Body of pancreas (tissue), 4 donors: ENCODE data around the gene AUTS2. TPM values are rescaled to one million over a fixed set of nuclear protein-coding genes. Genes with fewer than 3 reads are reported as not detected.

Experiments
- ATAC-seq: fragments of 150-250 bp; one replicate; pipeline ENCODE4 v1.9.1; 2016
- DNase-seq, 4 donors: peaks; one replicate each; pipeline ENCODE4 v3.0.0-alpha.2; 2019
- H3K27ac ChIP-seq, 4 donors: fragments of 200-600 bp; sonication (generic); 1 replicate in 3 of 4; 2 replicates in 1 of 4; pipeline versions ENCODE4 v1.5.1 to v1.6.1; 2016 to 2019; ENCODE audit warnings: mild to moderate bottlenecking in 1 of 4, mixed read lengths in 1 of 4, moderate library complexity in 1 of 4
- H3K27me3 ChIP-seq, 2 donors: fragments of 200-600 bp; sonication (generic); one replicate each; pipeline ENCODE4 v1.6.0; 2016; ENCODE audit warnings: mild to moderate bottlenecking in 1 of 2
- H3K36me3 ChIP-seq, 2 donors: fragments of 200-600 bp; sonication (generic); replicated peaks in 1 of 2; 2 replicates each; pipeline ENCODE4 v1.5.1; 2016; ENCODE audit warnings: low read depth in 2 of 2; ENCODE audit not compliant: insufficient read depth in 1 of 2
- H3K4me1 ChIP-seq: fragments of 200-600 bp; sonication (generic); one replicate; pipeline ENCODE4 v1.6.0; 2016
- H3K4me3 ChIP-seq, 2 donors: fragments of 200-600 bp; sonication (generic); 1 replicate in 1 of 2; 2 replicates in 1 of 2; pipeline ENCODE4 v1.5.1; 2016 to 2019
- H3K9me3 ChIP-seq, 3 donors: fragments of 200-600 bp; sonication (generic); 1 replicate in 2 of 3; 2 replicates in 1 of 3; pipeline ENCODE4 v1.5.1; 2016
- POLR2A ChIP-seq, 3 donors: fragments of 450-650 bp; IDR thresholded peaks; one replicate each; pipeline ENCODE4 v1.6.1; 2016; ENCODE audit warnings: antibody characterized with exemption in 3 of 3, mild to moderate bottlenecking in 2 of 3
- WGBS, 2 donors: methylation state at CpG; one replicate each; pipeline ENCODE4 v1.1.5; 2017; 5-methylcytosine and 5-hydroxymethylcytosine counted together
- intact Hi-C: fragments of 100-400 bp; cut with DNase I; formaldehyde crosslinking; loops from one replicate; pipeline ENCODE4 v1.15.1; 2023
- total RNA-seq, 2 donors: library from RNA; depleted of rRNA; stranded (reverse); fragments of >200 nt; gene quantifications; one replicate each; pipeline ENCODE4 v1.1.0, GENCODE V29; 2016
- TF ChIP-seq, protein P1 (sequence below), 7 experiments: fragments of 450-650 bp in 4 of 7; fragments of 200-600 bp in 3 of 7; sonication (generic) in 3 of 7; IDR thresholded peaks; one replicate each; pipeline ENCODE4 v1.5.1; 2016 to 2019; ENCODE audit warnings: antibody characterized with exemption in 7 of 7

AUTS2 gene
- total RNA-seq, 2 donors from 2014 or later = 11.7 to 18.5 TPM

DNA sequence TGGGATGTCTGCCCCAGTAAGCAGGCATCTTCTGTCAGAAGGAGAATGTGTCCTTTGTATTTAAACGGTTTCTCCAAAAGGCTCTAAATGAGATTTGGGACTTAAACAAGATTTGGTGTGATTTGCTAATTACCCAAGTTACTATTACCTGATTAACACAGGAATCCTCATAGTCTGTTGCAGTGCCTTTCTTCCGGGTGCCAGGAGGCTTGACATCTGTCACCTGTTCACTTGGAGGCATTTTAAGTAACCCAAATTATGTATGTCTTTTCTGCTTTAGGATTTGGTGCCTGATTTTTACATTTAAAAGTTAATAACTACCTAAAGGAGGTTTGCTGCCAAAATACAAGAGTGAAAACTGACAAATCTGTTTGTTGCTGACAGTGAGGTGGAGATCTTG is 945.7 kb downstream of the AUTS2 start:
- Histone ChIP-seq H3K4me3 (no peak overlapping the region), H3K27ac (no peak overlapping the region), H3K27me3 (no peaks in the 10 kb centered on the region), H3K36me3 (no peaks in the 10 kb centered on the region), H3K4me1 (no peaks in the 10 kb centered on the region), H3K9me3 (no peaks in the 10 kb centered on the region)
- TF ChIP-seq, protein P1, sequence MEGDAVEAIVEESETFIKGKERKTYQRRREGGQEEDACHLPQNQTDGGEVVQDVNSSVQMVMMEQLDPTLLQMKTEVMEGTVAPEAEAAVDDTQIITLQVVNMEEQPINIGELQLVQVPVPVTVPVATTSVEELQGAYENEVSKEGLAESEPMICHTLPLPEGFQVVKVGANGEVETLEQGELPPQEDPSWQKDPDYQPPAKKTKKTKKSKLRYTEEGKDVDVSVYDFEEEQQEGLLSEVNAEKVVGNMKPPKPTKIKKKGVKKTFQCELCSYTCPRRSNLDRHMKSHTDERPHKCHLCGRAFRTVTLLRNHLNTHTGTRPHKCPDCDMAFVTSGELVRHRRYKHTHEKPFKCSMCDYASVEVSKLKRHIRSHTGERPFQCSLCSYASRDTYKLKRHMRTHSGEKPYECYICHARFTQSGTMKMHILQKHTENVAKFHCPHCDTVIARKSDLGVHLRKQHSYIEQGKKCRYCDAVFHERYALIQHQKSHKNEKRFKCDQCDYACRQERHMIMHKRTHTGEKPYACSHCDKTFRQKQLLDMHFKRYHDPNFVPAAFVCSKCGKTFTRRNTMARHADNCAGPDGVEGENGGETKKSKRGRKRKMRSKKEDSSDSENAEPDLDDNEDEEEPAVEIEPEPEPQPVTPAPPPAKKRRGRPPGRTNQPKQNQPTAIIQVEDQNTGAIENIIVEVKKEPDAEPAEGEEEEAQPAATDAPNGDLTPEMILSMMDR (IDR thresholded peaks at IDR 0.05) = no peak
- TF ChIP-seq POLR2A (IDR thresholded peaks at IDR 0.05) = no peak
- intact Hi-C loops = no loop called here
- DNase-seq (no peak), ATAC-seq (no peak)
- 82 to 86% methylated on average over 2 of the region's 2 CpGs for WGBS, 2 donors

DNA sequence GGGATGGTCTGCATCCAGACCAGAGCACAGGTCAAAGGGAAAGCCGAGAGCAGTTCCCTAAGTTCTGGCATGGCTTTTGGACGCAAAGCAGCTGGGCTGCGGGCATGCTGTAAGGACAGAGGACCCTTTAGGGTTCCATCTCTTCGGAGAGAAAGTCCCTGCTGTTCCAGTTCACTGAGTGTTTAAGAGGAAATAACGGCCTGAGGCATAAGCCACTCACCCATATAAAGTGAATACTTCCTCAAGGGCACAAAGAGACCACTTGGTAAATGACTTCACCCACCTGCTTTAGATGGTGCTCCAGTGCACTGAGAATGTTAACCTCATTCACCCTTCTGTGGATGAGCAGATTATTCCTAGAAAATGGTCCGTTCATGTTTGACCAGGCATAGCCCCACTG is 946.9 kb downstream of the AUTS2 start:
- Histone ChIP-seq H3K27ac (no peak overlapping the region), H3K36me3 (no peaks in the 10 kb centered on the region), H3K4me3 (no peak overlapping the region), H3K4me1 (no peaks in the 10 kb centered on the region), H3K9me3 (no peaks in the 10 kb centered on the region), H3K27me3 (no peaks in the 10 kb centered on the region)
- WGBS, 2 donors = 80 to 87% methylated on average over 6 of the region's 6 CpGs
- ATAC-seq = no peak
- no peak for DNase-seq
- TF ChIP-seq POLR2A (IDR thresholded peaks at IDR 0.05) = no peak
- TF ChIP-seq, protein P1 (IDR thresholded peaks at IDR 0.05) = no peak
- intact Hi-C loops = no loop called here

DNA sequence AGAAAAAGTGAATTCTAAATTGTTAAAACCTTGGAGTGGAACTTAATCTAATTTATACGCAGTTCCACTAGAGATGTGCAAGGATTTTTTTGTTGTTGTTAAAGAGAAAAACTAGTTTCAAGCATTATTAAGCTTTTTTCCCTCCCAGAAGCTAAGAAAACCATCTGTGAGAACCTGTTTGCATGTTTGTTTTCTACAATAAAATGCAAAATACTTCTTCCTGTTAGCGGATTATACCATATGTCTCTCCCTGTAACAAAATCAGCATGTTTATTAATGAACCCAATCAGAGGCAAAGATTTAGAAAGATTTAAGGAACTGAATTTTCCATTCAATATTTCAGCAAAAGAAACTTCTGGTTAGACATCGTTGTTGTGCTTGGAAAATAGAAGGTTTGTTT is 953.9 kb downstream of the AUTS2 start:
- no peaks in the 10 kb centered on the region for H3K27me3 ChIP-seq
- ATAC-seq (no peak), DNase-seq (no peak)
- H3K4me1 ChIP-seq = no peaks in the 10 kb centered on the region
- H3K36me3 ChIP-seq = no peaks in the 10 kb centered on the region
- WGBS, 2 donors = 45 to 68% methylated on average over 3 of the region's 3 CpGs
- no peak for TF ChIP-seq POLR2A (IDR thresholded peaks at IDR 0.05)
- TF ChIP-seq, protein P1 (IDR thresholded peaks at IDR 0.05) = no peak
- intact Hi-C loops = no loop called here
- H3K4me3 ChIP-seq = no peak overlapping the region
- no peak overlapping the region for H3K27ac ChIP-seq
- H3K9me3 ChIP-seq = no peaks in the 10 kb centered on the region

DNA sequence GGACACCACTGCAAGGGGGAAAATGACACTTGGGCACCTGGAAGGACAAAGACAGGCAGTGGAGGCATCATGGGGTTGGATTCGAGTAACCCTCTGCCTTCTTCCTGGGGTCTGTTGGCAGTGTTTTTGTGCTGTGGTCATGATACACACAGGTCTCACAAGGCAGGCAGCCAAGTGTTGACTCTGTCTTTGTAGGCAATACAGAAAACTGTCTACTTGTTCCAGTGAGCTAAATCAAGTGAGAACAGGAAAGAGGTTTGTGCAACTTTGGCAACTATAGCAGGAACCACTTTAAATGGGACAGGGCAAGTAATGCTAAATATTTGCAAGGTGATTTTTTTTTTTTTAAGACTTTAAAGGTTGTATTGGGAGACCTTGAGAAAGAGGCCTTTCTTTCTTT is 955.1 kb downstream of the AUTS2 start:
- TF ChIP-seq, protein P1 (IDR thresholded peaks at IDR 0.05) = no peak
- TF ChIP-seq POLR2A (IDR thresholded peaks at IDR 0.05) = no peak
- Histone ChIP-seq H3K36me3 (no peaks in the 10 kb centered on the region), H3K9me3 (no peaks in the 10 kb centered on the region), H3K27me3 (no peaks in the 10 kb centered on the region), H3K27ac (no peak overlapping the region), H3K4me1 (no peaks in the 10 kb centered on the region), H3K4me3 (no peak overlapping the region)
- WGBS, 2 donors = 69 to 77% methylated on average over 1 of the region's 1 CpG
- DNase-seq (peak in 1 of 4 donors; percentile 7), ATAC-seq (no peak)
- intact Hi-C loops = no loop called here

DNA sequence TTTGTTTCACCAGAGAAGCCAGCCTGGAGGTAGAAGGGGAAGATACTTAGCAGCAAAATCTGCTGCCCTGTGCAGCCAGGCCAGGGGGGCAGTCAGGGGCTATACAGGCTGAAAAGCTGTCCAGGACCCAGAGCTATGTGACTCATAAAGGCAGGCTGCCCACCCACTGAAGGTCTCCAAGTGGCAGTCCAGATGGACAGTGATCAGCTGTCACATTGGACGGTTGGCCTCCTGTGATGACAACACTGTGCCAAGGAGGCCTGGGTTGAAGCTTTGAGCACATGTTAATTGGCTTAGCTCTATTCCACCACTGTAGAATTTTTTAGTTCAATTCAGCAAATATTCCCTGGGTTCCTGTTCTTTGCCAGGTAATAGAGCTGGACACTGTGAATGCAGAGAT is 956.4 kb downstream of the AUTS2 start:
- intact Hi-C loops = no loop called here
- Histone ChIP-seq H3K36me3 (no peaks in the 10 kb centered on the region), H3K4me1 (no peaks in the 10 kb centered on the region), H3K4me3 (no peak overlapping the region), H3K9me3 (no peaks in the 10 kb centered on the region), H3K27ac (no peak overlapping the region), H3K27me3 (no peaks in the 10 kb centered on the region)
- TF ChIP-seq, protein P1 (IDR thresholded peaks at IDR 0.05) = no peak
- no peak for TF ChIP-seq POLR2A (IDR thresholded peaks at IDR 0.05)
- no peak for DNase-seq
- 85 to 86% methylated on average over 1 of the region's 1 CpG for WGBS, 2 donors
- no peak for ATAC-seq
